C4-2B (cell line): ENCODE measurements around the gene COL8A2.

Experiments used
- CTCF ChIP-seq: fragments of 450-650 bp; conservative IDR thresholded peaks from 2 replicates; pipeline ENCODE4 v1.5.1; 2017; ENCODE audit warnings: mild to moderate bottlenecking
- ZFX ChIP-seq: fragments of 450-650 bp; IDR thresholded peaks from 2 replicates; pipeline ENCODE4 v1.6.1; 2017

- TF ChIP-seq CTCF (no peak), ZFX (no peak)
Observed at GRCh38 chr1:36055706-36056105, 69.3 kb downstream of the COL8A2 start.
